NT2/D1 (cell line): ENCODE data around the gene KRTAP5-1.
A peak's percentile ranks its signal among the peaks of the same experiment; 100 is the strongest.
"Not testable (repeated sequence)": the region's sequence is repeated elsewhere in the genome, so short reads cannot be mapped to it uniquely, and the experiment has no call there.

ENCODE experiments used
- DNase-seq: peaks from one replicate; pipeline ENCODE4 v3.0.0-alpha.2; 2011; ENCODE audit warnings: low read depth, low spot score
- H3K27me3 ChIP-seq: 2 replicates; pipeline ENCODE4 v1.6.0; 2011; ENCODE audit warnings: mild to moderate bottlenecking; ENCODE audit not compliant: insufficient read length, insufficient read depth
- H3K36me3 ChIP-seq: 2 replicates; pipeline ENCODE4 v1.6.1; 2011; ENCODE audit warnings: mild to moderate bottlenecking, low read length, mixed read lengths; ENCODE audit not compliant: insufficient read depth, insufficient read length
- H3K4me1 ChIP-seq: 2 replicates; pipeline ENCODE4 v1.5.1; 2011; ENCODE audit not compliant: insufficient read depth, insufficient read length
- H3K4me3 ChIP-seq: 2 replicates; pipeline ENCODE4 v1.5.1; 2011; ENCODE audit warnings: low read depth; ENCODE audit not compliant: insufficient read length
- H3K9ac ChIP-seq: 2 replicates; pipeline ENCODE4 v1.6.0; 2011; ENCODE audit warnings: low read depth; ENCODE audit not compliant: insufficient read length
- H3K9me3 ChIP-seq: 2 replicates; pipeline ENCODE4 v1.5.1; 2011; ENCODE audit warnings: mild to moderate bottlenecking, low read length; ENCODE audit not compliant: insufficient read depth
- SUZ12 ChIP-seq: IDR thresholded peaks from 2 replicates; pipeline ENCODE4 v1.6.1; 2011; ENCODE audit not compliant: insufficient read length, insufficient read depth; ENCODE audit errors: extremely low read depth
- YY1 ChIP-seq: IDR thresholded peaks from 2 replicates; pipeline ENCODE4 v1.6.1; 2011; ENCODE audit not compliant: insufficient read length, insufficient read depth
- ZNF274 ChIP-seq: IDR thresholded peaks from 2 replicates; pipeline ENCODE4 v1.6.1; 2011; ENCODE audit warnings: mild to moderate bottlenecking, low read depth, low read length

Gene KRTAP5-1

GRCh38 chr11:1584661-1585370 lies at the start of gene KRTAP5-1:
TSS of gene KRTAP5-1 (minus strand) at chr11:1585283. CDS start at chr11:1585249, 34 bp downstream.
- not testable (repeated sequence) for H3K4me3 ChIP-seq, H3K36me3 ChIP-seq, H3K27me3 ChIP-seq, H3K9me3 ChIP-seq, H3K4me1 ChIP-seq, H3K9ac ChIP-seq, DNase-seq

GRCh38 chr11:1633864-1634263 lies 48.8 kb upstream of the KRTAP5-1 start:
- no peak for DNase-seq
- H3K4me3 ChIP-seq = no peak overlapping the region
- TF ChIP-seq YY1 (no peak), SUZ12 (no peak), ZNF274 (no peak)
- H3K36me3 ChIP-seq = no peaks in the 10 kb centered on the region
- H3K4me1 ChIP-seq = no peaks in the 10 kb centered on the region
- no peak overlapping the region for H3K9ac ChIP-seq
- H3K27me3 ChIP-seq = peaks cover 14% of the 10 kb centered on the region
- no peaks in the 10 kb centered on the region for H3K9me3 ChIP-seq

GRCh38 chr11:1632053-1632714 lies 47.1 kb upstream of the KRTAP5-1 start:
- Histone ChIP-seq H3K36me3 (no peaks in the 10 kb centered on the region), H3K9me3 (no peaks in the 10 kb centered on the region), H3K4me1 (no peaks in the 10 kb centered on the region), H3K27me3 (peaks cover 30% of the 10 kb centered on the region), H3K4me3 (no peak overlapping the region), H3K9ac (no peak overlapping the region)
- DNase-seq = no peak
- no peak for TF ChIP-seq SUZ12
- no peak for TF ChIP-seq ZNF274
- no peak for TF ChIP-seq YY1

GRCh38 chr11:1631066-1631568 lies 46.0 kb upstream of the KRTAP5-1 start:
- Histone ChIP-seq H3K9ac (no peak overlapping the region), H3K4me1 (no peaks in the 10 kb centered on the region), H3K9me3 (no peaks in the 10 kb centered on the region), H3K36me3 (no peaks in the 10 kb centered on the region), H3K27me3 (peaks cover 34% of the 10 kb centered on the region), H3K4me3 (no peak overlapping the region)
- TF ChIP-seq YY1 (no peak), ZNF274 (no peak), SUZ12 (no peak)
- DNase-seq = no peak

- Histone ChIP-seq H3K27me3 (peaks cover 34% of the 10 kb centered on the region), H3K4me3 (no peak overlapping the region)
- DNase-seq = no peak
Observed at GRCh38 chr11:1630271-1630670, 45.2 kb upstream of the KRTAP5-1 start.

GRCh38 chr11:1629326-1630185 lies 44.5 kb upstream of the KRTAP5-1 start, which contains the start of gene KRTAP5-5:
TSS of gene KRTAP5-5 (plus strand) at chr11:1629775. CDS start at chr11:1629841, 66 bp downstream.
- TF ChIP-seq ZNF274 (no peak), SUZ12 (no peak), YY1 (no peak)
- H3K4me1 ChIP-seq = no peaks in the 10 kb centered on the region
- H3K36me3 ChIP-seq = no peaks in the 10 kb centered on the region
- peak within 1 kb of the TSS; percentile 76 for H3K9ac ChIP-seq
- no peak for DNase-seq
- H3K4me3 ChIP-seq = no peak within 1 kb of the TSS
- no peaks in the 10 kb centered on the region for H3K9me3 ChIP-seq
- H3K27me3 ChIP-seq = peaks cover 34% of the 10 kb centered on the region

More at GRCh38 chr11:1630271-1630670, 45.2 kb upstream of the KRTAP5-1 start:
- H3K9ac ChIP-seq = no peak overlapping the region
- TF ChIP-seq ZNF274 (no peak), SUZ12 (no peak), YY1 (no peak)
- no peaks in the 10 kb centered on the region for H3K9me3 ChIP-seq
- no peaks in the 10 kb centered on the region for H3K36me3 ChIP-seq
- H3K4me1 ChIP-seq = no peaks in the 10 kb centered on the region
